Measurements from ENCODE around the gene ARF4.

ARF4 gene

GRCh38 chr3:57569859-57570450 is 27.2 kb downstream of the ARF4 start:
- H3K4me3 ChIP-seq (ENCODE audit: low read depth, low read length), result no peak overlapping the region
- no peak for DNase-seq (ENCODE audit: low read depth)
- TF ChIP-seq CTCF (conservative IDR thresholded peaks at IDR 0.05; ENCODE audit: low read depth, low read length), result no peak

GRCh38 chr3:57559526-57559925 is 37.6 kb downstream of the ARF4 start:
- H3K4me3 ChIP-seq (ENCODE audit: low read depth, low read length), result no peak overlapping the region
- no peak for TF ChIP-seq CTCF (conservative IDR thresholded peaks at IDR 0.05; ENCODE audit: low read depth, low read length)
- DNase-seq (ENCODE audit: low read depth), result peak; percentile 57

- peak overlapping the region; percentile 95 for H3K4me3 ChIP-seq (ENCODE audit: low read depth, low read length)
- no peak for TF ChIP-seq CTCF (conservative IDR thresholded peaks at IDR 0.05; ENCODE audit: low read depth, low read length)
- peak; percentile 58 for DNase-seq (ENCODE audit: low read depth)
Measured at GRCh38 chr3:57557085-57557537, 40.0 kb downstream of the ARF4 start.

GRCh38 chr3:57556459-57557084 is 40.6 kb downstream of the ARF4 start:
- H3K4me3 ChIP-seq (ENCODE audit: low read depth, low read length), result peak overlapping the region; percentile 95
- DNase-seq (ENCODE audit: low read depth), result peak; percentile 42
- TF ChIP-seq CTCF (conservative IDR thresholded peaks at IDR 0.05; ENCODE audit: low read depth, low read length), result peak; percentile 0

GRCh38 chr3:57555738-57556458 is 41.2 kb downstream of the ARF4 start, which contains the start of gene PDE12:
TSS of gene PDE12 (plus strand) at chr3:57556274. CDS start at chr3:57556380, 106 bp downstream.
- DNase-seq (ENCODE audit: low read depth), result peak; percentile 93
- H3K4me3 ChIP-seq (ENCODE audit: low read depth, low read length), result peak within 1 kb of the TSS; percentile 95
- no peak for TF ChIP-seq CTCF (conservative IDR thresholded peaks at IDR 0.05; ENCODE audit: low read depth, low read length)

GRCh38 chr3:57555306-57555705 is 41.8 kb downstream of the ARF4 start:
- H3K4me3 ChIP-seq (ENCODE audit: low read depth, low read length), result peak overlapping the region; percentile 95
- no peak for DNase-seq (ENCODE audit: low read depth)
- TF ChIP-seq CTCF (conservative IDR thresholded peaks at IDR 0.05; ENCODE audit: low read depth, low read length), result no peak
